Upper lobe of left lung (tissue), 4 donors: Measurements from ENCODE around the gene ATP5MC2.

Source experiments
- EP300 ChIP-seq, 4 donors: sonication (generic); formaldehyde crosslinking; IDR thresholded peaks; one replicate each; pipeline ENCODE4 v1.5.1; 2017; ENCODE audit warnings: antibody characterized with exemption in 4 of 4, control low read depth in 2 of 4
- POLR2A ChIP-seq, 4 donors: fragments of 450-650 bp; IDR thresholded peaks; one replicate each; pipeline ENCODE4 v1.5.1; 2016 to 2017; ENCODE audit warnings: antibody characterized with exemption in 4 of 4, mild to moderate bottlenecking in 2 of 4
- POLR2AphosphoS5 ChIP-seq, 2 donors: sonication (generic); formaldehyde crosslinking; IDR thresholded peaks; one replicate each; pipeline ENCODE4 v1.5.1; 2017; ENCODE audit warnings: antibody characterized with exemption in 2 of 2
- TF ChIP-seq, protein P1 (sequence below), 6 experiments: fragments of 450-650 bp in 4 of 6; fragments of 200-600 bp in 2 of 6; sonication (generic) in 2 of 6; IDR thresholded peaks; one replicate each; pipeline ENCODE4 v1.5.1; 2016 to 2019; ENCODE audit warnings: antibody characterized with exemption in 6 of 6

DNA sequence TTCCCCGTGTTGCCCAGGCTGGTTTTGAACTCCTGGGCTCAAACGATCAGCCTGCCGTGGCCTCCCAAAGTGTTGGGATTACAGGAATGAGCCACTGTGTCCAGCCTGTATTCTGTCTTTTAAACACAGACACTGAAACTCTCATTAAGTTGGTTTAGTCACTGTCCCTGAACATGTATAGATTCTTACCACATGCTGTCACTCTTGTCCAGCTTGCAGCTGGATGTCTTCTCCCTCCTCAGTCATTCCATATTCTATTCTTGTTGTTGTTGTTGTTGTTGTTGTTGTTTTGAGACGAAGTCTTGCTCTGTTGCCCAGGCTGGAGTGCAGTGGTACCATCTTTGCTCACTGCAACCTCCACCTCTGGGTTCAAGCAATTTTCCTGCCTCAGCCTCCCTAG is 12.3 kb upstream of the ATP5MC2 start:
- TF ChIP-seq POLR2A (IDR thresholded peaks at IDR 0.05): no peak
- TF ChIP-seq, protein P1, sequence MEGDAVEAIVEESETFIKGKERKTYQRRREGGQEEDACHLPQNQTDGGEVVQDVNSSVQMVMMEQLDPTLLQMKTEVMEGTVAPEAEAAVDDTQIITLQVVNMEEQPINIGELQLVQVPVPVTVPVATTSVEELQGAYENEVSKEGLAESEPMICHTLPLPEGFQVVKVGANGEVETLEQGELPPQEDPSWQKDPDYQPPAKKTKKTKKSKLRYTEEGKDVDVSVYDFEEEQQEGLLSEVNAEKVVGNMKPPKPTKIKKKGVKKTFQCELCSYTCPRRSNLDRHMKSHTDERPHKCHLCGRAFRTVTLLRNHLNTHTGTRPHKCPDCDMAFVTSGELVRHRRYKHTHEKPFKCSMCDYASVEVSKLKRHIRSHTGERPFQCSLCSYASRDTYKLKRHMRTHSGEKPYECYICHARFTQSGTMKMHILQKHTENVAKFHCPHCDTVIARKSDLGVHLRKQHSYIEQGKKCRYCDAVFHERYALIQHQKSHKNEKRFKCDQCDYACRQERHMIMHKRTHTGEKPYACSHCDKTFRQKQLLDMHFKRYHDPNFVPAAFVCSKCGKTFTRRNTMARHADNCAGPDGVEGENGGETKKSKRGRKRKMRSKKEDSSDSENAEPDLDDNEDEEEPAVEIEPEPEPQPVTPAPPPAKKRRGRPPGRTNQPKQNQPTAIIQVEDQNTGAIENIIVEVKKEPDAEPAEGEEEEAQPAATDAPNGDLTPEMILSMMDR (IDR thresholded peaks at IDR 0.05): no peak
- no peak for TF ChIP-seq POLR2AphosphoS5 (IDR thresholded peaks at IDR 0.05)
- TF ChIP-seq EP300 (IDR thresholded peaks at IDR 0.05): no peak
